K562 (cell line): ENCODE data around the gene APC2. TPM values are rescaled to one million over a fixed set of nuclear protein-coding genes. Genes with fewer than 3 reads are reported as not detected.
A peak's percentile ranks its signal among the peaks of the same experiment; 100 is the strongest.

Source experiments
- ATAC-seq: fragments of 200-7000 bp; cut with Tn5 transposase; 3 replicates; pipeline ENCODE4 v1.9.1; 2020; ENCODE audit warnings: moderate library complexity
- BruUV-seq: library from RNA; stranded (reverse); fragments of 400-500 nt; replicated peaks from 2 replicates; lab custom pipeline; 2021; lab: Mats Ljungman, UMichigan
- CTCF ChIA-PET: fragments of 300-600 bp; formaldehyde crosslinking; extraction: SDS; loops from one replicate; lab custom pipeline; 2021; ENCODE audit warnings: low intra/inter-chr PET ratio; lab: Yijun Ruan, JAX
- POLR2A ChIA-PET: fragments of 300-600, 350-650 bp; sonication (Branson Sonifier 250); formaldehyde crosslinking; extraction: SDS; loops from one replicate; lab custom pipeline; 2021; ENCODE audit warnings: antibody characterized with exemption, inconsistent platforms; lab: Yijun Ruan, JAX
- DNase-seq, 4 experiments: peaks; one replicate each; pipeline versions ENCODE4 v3.0.0 to v3.0.0-alpha.2; 2011 to 2018; ENCODE audit warnings: low spot score in 3 of 4, mixed read lengths in 3 of 4; ENCODE audit errors: extremely low read depth in 1 of 4
- FAIRE-seq: peaks from 2 replicates; lab custom pipeline; 2011; peaks lifted over from hg19 to GRCh38; lab: Jason Lieb, UNC
- H2AFZ ChIP-seq: 2 replicates; pipeline ENCODE4 v1.6.0; 2011; ENCODE audit warnings: low read depth, low read length, control low read depth, inconsistent platforms
- H3K27ac ChIP-seq: fragments of 200-600 bp; 3 replicates; pipeline ENCODE4 v1.8.0; 2011; ENCODE audit warnings: low read depth, mild to moderate bottlenecking, control low read depth, inconsistent platforms, low read length, moderate library complexity, mixed read lengths; ENCODE audit errors: extremely low read depth
- H3K27me3 ChIP-seq, 2 experiments: fragments of 300-600 bp in 1 of 2; 2 replicates in 1 of 2; 3 replicates in 1 of 2; pipeline versions ENCODE4 v1.6.0 to v1.8.0; 2011; ENCODE audit warnings: inconsistent platforms in 2 of 2, low read length in 2 of 2, mild to moderate bottlenecking in 1 of 2, mixed read lengths in 1 of 2, moderate library complexity in 1 of 2; ENCODE audit not compliant: control insufficient read depth in 2 of 2, insufficient read depth in 2 of 2
- H3K36me3 ChIP-seq: fragments of 300-600 bp; 3 replicates; pipeline ENCODE4 v1.8.0; 2011; ENCODE audit warnings: mild to moderate bottlenecking, low read length, inconsistent platforms; ENCODE audit not compliant: control insufficient read depth, insufficient read depth
- H3K4me1 ChIP-seq, 2 experiments: fragments of 200-600 bp in 1 of 2; replicated peaks in 1 of 2; 2 replicates in 1 of 2; 3 replicates in 1 of 2; pipeline versions ENCODE4 v1.5.1 to v1.8.0; 2011; ENCODE audit warnings: inconsistent platforms in 2 of 2, low read length in 2 of 2, mild to moderate bottlenecking in 1 of 2, mixed read lengths in 1 of 2, moderate library complexity in 1 of 2; ENCODE audit not compliant: control insufficient read depth in 2 of 2, insufficient read depth in 2 of 2
- H3K4me2 ChIP-seq: 2 replicates; pipeline ENCODE4 v1.6.1; 2011; ENCODE audit warnings: low read length, control low read depth, inconsistent platforms, mixed read lengths; ENCODE audit not compliant: insufficient read depth
- H3K4me3 ChIP-seq: fragments of 200-600 bp; sonication (generic), shearing (Covaris generic); 2 replicates; pipeline ENCODE4 v1.5.1; 2016; ENCODE audit warnings: control low read depth, inconsistent platforms
- H3K79me2 ChIP-seq: fragments of 200-600 bp; 3 replicates; pipeline ENCODE4 v1.8.0; 2011; ENCODE audit warnings: low read length, inconsistent platforms; ENCODE audit not compliant: control insufficient read depth, insufficient read depth
- H3K9ac ChIP-seq, 2 experiments: 2 replicates each; pipeline versions ENCODE4 v1.6.0 to v1.6.1; 2011; ENCODE audit warnings: low read depth in 2 of 2, low read length in 2 of 2, control low read depth in 1 of 2, inconsistent platforms in 1 of 2, mild to moderate bottlenecking in 1 of 2, mixed read lengths in 1 of 2; ENCODE audit not compliant: insufficient read depth in 1 of 2
- H3K9me1 ChIP-seq: one replicate; pipeline ENCODE4 v1.6.0; 2011; ENCODE audit warnings: inconsistent platforms, mild to moderate bottlenecking, low read length, moderate library complexity; ENCODE audit not compliant: control insufficient read depth, insufficient read depth
- H3K9me3 ChIP-seq: replicated peaks from 2 replicates; pipeline ENCODE4 v1.5.1; 2011; ENCODE audit warnings: low read depth, low read length, inconsistent platforms; ENCODE audit not compliant: control insufficient read depth, insufficient read depth
- H4K20me1 ChIP-seq: replicated peaks from 2 replicates; pipeline ENCODE4 v1.6.1; 2011; ENCODE audit warnings: low read length, inconsistent platforms, mixed read lengths; ENCODE audit not compliant: control insufficient read depth, insufficient read depth
- ARID2 ChIP-seq: fragments of 450-650 bp; IDR thresholded peaks from 2 replicates; pipeline ENCODE4 v1.6.1; 2017; ENCODE audit warnings: antibody characterized with exemption, mild to moderate bottlenecking
- BHLHE40 ChIP-seq: IDR thresholded peaks from 2 replicates; pipeline ENCODE4 v1.6.1; 2011; ENCODE audit warnings: low read length, improper control_type of control experiment
- HMGN3 ChIP-seq: IDR thresholded peaks from 2 replicates; pipeline ENCODE4 v1.6.1; 2011; ENCODE audit warnings: borderline replicate concordance, low read depth, mild to moderate bottlenecking, mixed read lengths, low read length; ENCODE audit not compliant: insufficient read length; ENCODE audit errors: extremely low read depth
- HNRNPK ChIP-seq: fragments of 200-400 bp; formaldehyde crosslinking; IDR thresholded peaks from one replicate; pipeline ENCODE4 v1.6.1; 2018; ENCODE audit warnings: mild to moderate bottlenecking, low read depth, low read length; ENCODE audit not compliant: poor library complexity, severe bottlenecking
- HNRNPL ChIP-seq: fragments of 200-400 bp; formaldehyde crosslinking; IDR thresholded peaks from 2 replicates; pipeline ENCODE4 v1.6.1; 2017; ENCODE audit warnings: low read depth, mild to moderate bottlenecking, low read length
- PTBP1 ChIP-seq: fragments of 200-400 bp; formaldehyde crosslinking; IDR thresholded peaks from 2 replicates; pipeline ENCODE4 v1.6.1; 2017; ENCODE audit warnings: low read depth, low read length
- RHOXF2B ChIP-seq: fragments of 250-450 bp; sonication (Bioruptor Pico); conservative IDR thresholded peaks from 2 replicates; pipeline ENCODE4 v1.5.1; 2021
- SMARCE1 ChIP-seq: fragments of 450-650 bp; IDR thresholded peaks from 2 replicates; pipeline ENCODE4 v1.7.1; 2016; ENCODE audit warnings: mild to moderate bottlenecking
- TCF7 ChIP-seq: sonication (generic); IDR thresholded peaks from 2 replicates; pipeline ENCODE4 v1.6.1; 2016; ENCODE audit warnings: antibody characterized with exemption, borderline replicate concordance
- ZNF507 ChIP-seq: conservative IDR thresholded peaks from 2 replicates; pipeline ENCODE4 v1.6.1; 2017; ENCODE audit warnings: missing genetic modification characterization, missing compliant biosample characterization
- ZNF77 ChIP-seq: fragments of 250-450 bp; sonication (Bioruptor Pico); IDR thresholded peaks from 2 replicates; pipeline ENCODE4 v1.5.0; 2020
- WGBS: fragments of 100-300 bp; shearing (Covaris generic); methylation state at CpG from one replicate; pipeline ENCODE4 v1.1.6; 2016; ENCODE audit warnings: low coverage, mixed read lengths; ENCODE audit not compliant: insufficient coverage; ENCODE audit errors: missing lambda C conversion rate; 5-methylcytosine and 5-hydroxymethylcytosine counted together
- in situ Hi-C: fragments of 300-500 bp; cut with MboI; formaldehyde crosslinking; loops from 4 replicates; pipeline ENCODE4 v1.15.0; 2018; ENCODE audit warnings: inconsistent platforms, mixed read lengths
- intact Hi-C: fragments of 100-400 bp; cut with micrococcal nuclease; formaldehyde crosslinking; loops from 2 replicates; pipeline ENCODE4 v1.14.2; 2022
- polyA plus RNA-seq, 8 experiments: library from polyadenylated mRNA; depleted of rRNA in 4 of 8; stranded (reverse) in 5 of 8; unstranded in 3 of 8; fragments of >200 nt; fragmentation: Nextera tagmentation in 2 of 8; fragmentation: Illumina TruSeq in 1 of 8; extraction: Ambion mirVana in 2 of 8; extraction: Trizol in 1 of 8; gene quantifications; 2 replicates each; pipeline versions ENCODE4 v1.2.1 to v1.2.3, GENCODE V29; 2011 to 2014; ENCODE audit warnings: inconsistent platforms in 1 of 8, missing spikeins in 1 of 8
- total RNA-seq, 7 experiments: library from RNA; depleted of rRNA in 6 of 7; stranded (reverse); fragments of >200 nt in 6 of 7; fragmentation: Illumina TruSeq in 2 of 7; extraction: Trizol in 2 of 7; gene quantifications; 2 replicates each; pipeline versions ENCODE4 v1.2.1 to v1.2.3, GENCODE V29; 2011 to 2021; ENCODE audit warnings: low replicate concordance in 1 of 7
- TF ChIP-seq, protein P1 (sequence below): fragments of 250-450 bp; sonication (Bioruptor Pico); IDR thresholded peaks from 2 replicates; pipeline ENCODE4 v1.5.0; 2022; ENCODE audit warnings: mild to moderate bottlenecking
- TF ChIP-seq, protein P2 (sequence below): IDR thresholded peaks from 3 replicates; pipeline ENCODE4 v1.6.1; 2011; ENCODE audit warnings: borderline replicate concordance, mild to moderate bottlenecking; ENCODE audit not compliant: insufficient read length, insufficient read depth

The APC2 gene
- total and polyA plus RNA-seq, 9 of the 15 experiments (the other 6 are each of a cell fraction or from before 2014, with no cell fraction given), result 0.01 to 0.40 (median 0.05) TPM; not detected in 3

DNA sequence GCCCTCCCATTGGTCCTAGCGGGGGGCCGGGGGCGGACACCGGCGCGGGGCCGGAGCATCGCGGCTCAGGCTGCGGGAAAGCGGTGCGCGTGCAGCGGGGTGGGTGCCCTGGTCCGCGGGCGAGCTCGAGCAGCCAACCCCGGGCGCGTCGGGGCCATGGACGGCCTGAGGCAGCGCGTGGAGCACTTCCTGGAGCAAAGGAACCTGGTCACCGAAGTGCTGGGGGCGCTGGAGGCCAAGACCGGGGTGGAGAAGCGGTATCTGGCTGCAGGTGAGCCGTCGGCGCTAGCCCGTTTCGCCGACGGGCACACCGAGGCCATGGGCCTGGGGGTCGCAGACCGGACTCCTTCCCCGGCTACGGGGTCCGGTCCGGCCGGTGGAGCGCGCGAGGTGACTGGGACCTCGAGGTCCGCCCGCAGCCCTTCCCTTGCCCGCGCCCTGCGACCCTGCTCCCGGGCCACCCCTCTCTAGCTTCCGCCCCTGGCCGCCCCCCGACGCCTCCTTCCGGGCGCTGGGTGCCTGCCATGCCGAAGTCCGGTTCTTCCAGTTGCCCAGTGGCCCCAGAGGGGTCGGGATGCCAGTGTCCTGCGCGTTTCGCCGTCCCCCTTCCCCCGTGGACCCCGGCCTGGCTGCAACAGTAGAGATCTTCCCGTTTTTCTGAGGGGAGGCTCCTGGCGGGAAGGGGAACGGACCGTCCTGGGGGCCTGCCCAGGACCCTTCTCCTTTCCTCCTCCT, 41.4 kb downstream of the APC2 start, which contains the start of gene REEP6:
Gene REEP6 (plus strand): TSS at position 68 of the 735 bp plus-strand sequence. CDS start 89 bp downstream, at position 157.
- no peaks in the 10 kb centered on the region for H3K27me3 ChIP-seq
- peaks cover 26 to 88% of the 10 kb centered on the region in 2 experiments for H3K4me1 ChIP-seq
- FAIRE-seq (no peak), DNase-seq (peak in 1 of 4 experiments; percentile 49), ATAC-seq (no peak)
- peak within 1 kb of the TSS; percentile 100 for H2AFZ ChIP-seq
- CTCF ChIA-PET, result interaction anchor here (0.6 kb wide), 1 partner anchor 138 kb away, joined by 5 read pairs; no protein-coding TSS in a partner anchor
- H3K9me3 ChIP-seq, result no peaks in the 10 kb centered on the region
- TSS peak; percentile 75 for BruUV-seq
- POLR2A ChIA-PET, result interaction anchor here (0.6 to 1.6 kb wide), 7 partner anchors 9 to 1674 kb away, joined by 3 to 7 read pairs (median 4); no protein-coding TSS in a partner anchor
- no peaks in the 10 kb centered on the region for H3K9me1 ChIP-seq
- H3K36me3 ChIP-seq, result no peaks in the 10 kb centered on the region
- under 1% methylated on average over 45 of the region's 73 CpGs for WGBS
- in situ Hi-C loops (no loop called here), intact Hi-C loops (no loop called here)
- peak within 1 kb of the TSS; percentile 96 for H3K4me2 ChIP-seq
- H3K4me3 ChIP-seq, result peak within 1 kb of the TSS; percentile 67
- H3K9ac ChIP-seq, result peak within 1 kb of the TSS; percentile 83 to 98
- peak within 1 kb of the TSS; percentile 94 for H3K27ac ChIP-seq
- H3K79me2 ChIP-seq, result peaks cover 27% of the 10 kb centered on the region
- peaks cover 6% of the 10 kb centered on the region; the same call in 1 of the 2 replicates for H4K20me1 ChIP-seq
- TF ChIP-seq ZNF507 (tag) (no peak), PTBP1 (0 out of 2 replicates have a peak, but pooled peaks have one; percentile 44), HMGN3 (peak; percentile 41), TCF7 (0 out of 2 replicates have a peak, but pooled peaks have one; percentile 42), HNRNPL (0 out of 2 replicates have a peak, but pooled peaks have one; percentile 22), ZNF77 (CRISPR knock-in tag) (no peak), ARID2 (no peak), HNRNPK (peak; percentile 38), SMARCE1 (no peak), RHOXF2B (CRISPR knock-in tag) (no peak), BHLHE40 (peak; percentile 45)
- TF ChIP-seq, protein P1, sequence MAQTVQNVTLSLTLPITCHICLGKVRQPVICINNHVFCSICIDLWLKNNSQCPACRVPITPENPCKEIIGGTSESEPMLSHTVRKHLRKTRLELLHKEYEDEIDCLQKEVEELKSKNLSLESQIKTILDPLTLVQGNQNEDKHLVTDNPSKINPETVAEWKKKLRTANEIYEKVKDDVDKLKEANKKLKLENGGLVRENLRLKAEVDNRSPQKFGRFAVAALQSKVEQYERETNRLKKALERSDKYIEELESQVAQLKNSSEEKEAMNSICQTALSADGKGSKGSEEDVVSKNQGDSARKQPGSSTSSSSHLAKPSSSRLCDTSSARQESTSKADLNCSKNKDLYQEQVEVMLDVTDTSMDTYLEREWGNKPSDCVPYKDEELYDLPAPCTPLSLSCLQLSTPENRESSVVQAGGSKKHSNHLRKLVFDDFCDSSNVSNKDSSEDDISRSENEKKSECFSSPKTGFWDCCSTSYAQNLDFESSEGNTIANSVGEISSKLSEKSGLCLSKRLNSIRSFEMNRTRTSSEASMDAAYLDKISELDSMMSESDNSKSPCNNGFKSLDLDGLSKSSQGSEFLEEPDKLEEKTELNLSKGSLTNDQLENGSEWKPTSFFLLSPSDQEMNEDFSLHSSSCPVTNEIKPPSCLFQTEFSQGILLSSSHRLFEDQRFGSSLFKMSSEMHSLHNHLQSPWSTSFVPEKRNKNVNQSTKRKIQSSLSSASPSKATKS (CRISPR knock-in tag), result no peak
- TF ChIP-seq, protein P2, sequence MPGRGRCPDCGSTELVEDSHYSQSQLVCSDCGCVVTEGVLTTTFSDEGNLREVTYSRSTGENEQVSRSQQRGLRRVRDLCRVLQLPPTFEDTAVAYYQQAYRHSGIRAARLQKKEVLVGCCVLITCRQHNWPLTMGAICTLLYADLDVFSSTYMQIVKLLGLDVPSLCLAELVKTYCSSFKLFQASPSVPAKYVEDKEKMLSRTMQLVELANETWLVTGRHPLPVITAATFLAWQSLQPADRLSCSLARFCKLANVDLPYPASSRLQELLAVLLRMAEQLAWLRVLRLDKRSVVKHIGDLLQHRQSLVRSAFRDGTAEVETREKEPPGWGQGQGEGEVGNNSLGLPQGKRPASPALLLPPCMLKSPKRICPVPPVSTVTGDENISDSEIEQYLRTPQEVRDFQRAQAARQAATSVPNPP, result no peak
